A673 (cell line): ENCODE measurements around the gene CHCHD3.

Source experiments
- CTCF ChIP-seq: fragments of 300-800, 200-600 bp; sonication (generic); conservative IDR thresholded peaks from 2 replicates; pipeline ENCODE4 v1.5.1; 2017; ENCODE audit warnings: low read depth, mild to moderate bottlenecking, antibody characterized with exemption, low read length, moderate library complexity, mixed read lengths
- EZH2 ChIP-seq: fragments of 200-600 bp; sonication (generic); IDR thresholded peaks from 2 replicates; pipeline ENCODE4 v1.6.1; 2017; ENCODE audit warnings: borderline replicate concordance, low read depth, mild to moderate bottlenecking, mixed read lengths, antibody characterized with exemption, low read length; ENCODE audit not compliant: poor library complexity, severe bottlenecking

GRCh38 chr7:132933072-132933458 lies 148.8 kb downstream of the CHCHD3 start:
- TF ChIP-seq CTCF (no peak), EZH2 (no peak)
